Measurements from ENCODE around the gene TBC1D21.
A peak's percentile ranks its signal among the peaks of the same experiment; 100 is the strongest.

The TBC1D21 gene

GRCh38 chr15:73873456-73873855 lies at the start of gene TBC1D21:
Gene TBC1D21 (plus strand): TSS chr15:73873564. CDS start chr15:73873710, 146 bp downstream.
- no peak for DNase-seq

GRCh38 chr15:73826711-73827251 lies 46.6 kb upstream of the TBC1D21 start:
- no peak for DNase-seq

DNA sequence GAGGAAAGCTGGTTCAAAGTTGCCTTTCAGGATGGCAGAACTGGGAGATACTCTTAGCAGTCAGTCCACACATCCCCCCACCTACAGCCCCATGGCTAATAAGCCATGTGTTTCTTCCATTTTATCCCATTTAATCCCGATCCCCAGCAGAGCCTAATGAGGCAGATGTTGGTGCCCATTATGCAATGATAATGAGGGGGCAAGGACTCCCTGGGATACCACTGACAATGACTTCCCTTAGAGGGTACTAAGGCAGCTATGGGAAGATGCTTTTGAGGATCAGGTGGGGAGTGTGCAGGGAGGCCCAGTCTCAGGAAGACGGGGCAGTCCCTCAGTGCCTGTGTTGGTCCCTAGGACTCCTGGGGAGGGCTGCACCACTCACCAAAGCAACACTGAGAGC lies 43.8 kb upstream of the TBC1D21 start:
- no peak for DNase-seq

- no peak for DNase-seq
These were observed 40.7 kb upstream of the TBC1D21 start for GRCh38 chr15:73832657-73833056.

DNA sequence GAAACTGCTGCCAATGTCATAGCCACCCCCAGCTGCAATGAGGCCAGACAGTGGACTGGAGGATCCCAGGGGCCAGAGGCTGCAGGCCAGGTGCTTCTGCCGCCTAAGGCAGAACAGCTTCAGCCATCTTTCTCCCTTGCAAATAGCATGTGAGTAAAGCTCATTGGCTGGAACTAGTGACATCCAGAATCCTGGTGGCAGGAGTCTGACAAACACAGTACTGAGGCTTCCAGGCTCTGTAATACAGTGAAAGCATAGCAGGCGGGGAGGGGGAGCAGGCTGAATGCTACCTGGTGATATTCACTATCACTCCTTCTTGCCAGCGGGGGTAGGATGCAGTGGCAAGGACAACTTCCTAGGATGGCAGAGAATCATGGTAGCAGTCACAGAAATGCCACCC lies 36.5 kb upstream of the TBC1D21 start:
- DNase-seq, result no peak

GRCh38 chr15:73838831-73839426 lies 34.4 kb upstream of the TBC1D21 start:
- DNase-seq, result no peak

DNA sequence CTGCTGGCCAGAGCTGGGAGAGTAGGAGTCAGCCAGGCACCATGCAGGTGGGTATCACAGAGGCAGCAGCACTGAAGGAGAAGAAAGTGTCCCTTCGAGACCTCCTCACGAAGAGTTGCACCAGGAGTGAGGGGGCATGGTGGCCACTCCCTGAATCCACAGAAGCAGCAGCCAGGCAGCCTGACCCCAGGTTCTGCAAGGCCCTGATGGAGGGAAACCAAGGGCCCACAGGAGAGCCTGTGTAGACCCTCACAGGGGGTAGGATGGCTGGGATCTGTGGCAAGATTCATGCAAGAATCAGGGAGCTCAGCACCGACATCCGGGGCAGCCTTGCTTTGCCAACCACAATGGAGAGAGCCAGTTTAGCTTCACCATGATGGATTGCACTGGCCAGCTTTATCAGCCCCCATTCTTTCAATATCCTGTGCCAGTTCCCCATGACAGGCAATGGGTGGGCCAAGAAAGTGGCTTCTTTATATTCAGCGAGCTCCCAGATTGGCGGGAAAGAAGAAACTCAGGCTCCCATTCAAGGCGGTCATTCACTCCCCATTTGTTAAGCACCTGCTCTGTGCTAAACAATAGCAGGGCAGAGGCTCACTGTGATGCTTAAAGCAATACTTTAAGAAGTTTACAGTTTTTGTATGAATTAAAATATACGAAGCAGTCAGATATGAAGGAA lies 33.5 kb upstream of the TBC1D21 start:
- no peak for DNase-seq

GRCh38 chr15:73840771-73841170 lies 32.6 kb upstream of the TBC1D21 start:
- no peak for DNase-seq

DNA sequence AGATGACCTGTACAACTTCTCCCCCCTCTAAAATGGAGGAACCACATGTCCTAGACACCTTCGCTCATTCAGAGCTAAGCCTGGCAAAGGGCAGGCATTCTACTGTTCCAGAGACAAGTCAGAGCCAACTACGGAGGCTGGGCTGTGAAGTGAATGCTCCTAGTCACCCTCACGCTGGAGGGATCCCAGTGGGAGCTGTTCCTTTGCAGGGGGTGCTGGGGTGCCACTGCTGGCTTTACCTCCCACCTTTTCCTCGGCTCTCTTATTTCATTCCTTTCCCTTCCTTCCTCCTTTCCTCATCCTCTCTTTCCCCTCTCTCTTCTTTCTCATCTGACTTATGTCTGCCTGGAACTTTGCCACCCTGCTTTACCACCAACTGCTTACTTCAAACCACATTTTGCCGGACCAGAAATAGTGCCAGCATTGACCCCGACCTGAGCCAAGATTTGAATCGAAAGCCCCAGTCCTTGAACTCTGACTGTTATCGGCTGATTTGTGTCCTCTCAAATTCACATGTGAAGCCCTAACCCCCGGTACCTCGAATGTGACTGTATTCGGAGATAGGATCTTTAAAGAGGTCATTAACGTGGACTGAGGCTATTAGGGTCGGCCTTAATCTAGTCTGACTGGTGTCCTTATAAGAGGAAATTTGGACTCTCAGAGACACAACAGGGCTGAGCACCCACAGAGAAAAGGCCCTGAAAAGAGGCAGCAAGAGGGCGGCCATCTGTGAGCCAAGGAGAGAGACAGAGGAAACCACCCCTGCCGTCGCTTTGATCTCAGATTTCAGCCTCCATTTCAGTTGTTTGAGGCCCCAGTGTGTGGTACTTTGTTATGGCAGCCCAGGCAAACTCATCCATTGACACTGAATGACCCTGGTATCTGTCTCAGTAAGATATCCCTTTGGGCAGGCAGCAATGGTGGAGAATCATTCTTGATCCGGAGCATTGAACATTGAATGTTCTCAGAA lies 31.3 kb upstream of the TBC1D21 start:
- no peak for DNase-seq

- no peak for DNase-seq
These were observed 29.6 kb upstream of the TBC1D21 start for GRCh38 chr15:73843787-73844186.

- DNase-seq, result no peak
These were observed 29.0 kb upstream of the TBC1D21 start for GRCh38 chr15:73844356-73844755.

DNA sequence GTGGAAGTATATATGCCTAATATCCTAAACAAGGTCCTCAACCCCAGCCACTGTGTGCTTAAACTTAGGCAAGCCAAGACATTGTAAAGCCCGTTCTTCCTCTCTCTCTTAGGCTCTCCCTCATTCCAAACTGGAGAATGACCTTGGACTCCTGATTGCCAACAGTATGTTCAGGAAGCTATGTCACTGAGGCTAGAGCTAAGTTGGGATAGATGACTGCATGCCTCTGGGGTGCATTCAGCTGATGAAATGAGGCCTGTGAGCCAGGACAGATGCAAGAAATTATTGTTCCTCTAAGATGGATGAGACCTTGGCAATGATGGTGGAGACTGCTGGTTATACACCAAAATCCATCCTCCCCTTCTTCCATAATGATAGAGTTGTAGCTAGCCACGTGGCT lies 27.9 kb upstream of the TBC1D21 start:
- no peak for DNase-seq

DNA sequence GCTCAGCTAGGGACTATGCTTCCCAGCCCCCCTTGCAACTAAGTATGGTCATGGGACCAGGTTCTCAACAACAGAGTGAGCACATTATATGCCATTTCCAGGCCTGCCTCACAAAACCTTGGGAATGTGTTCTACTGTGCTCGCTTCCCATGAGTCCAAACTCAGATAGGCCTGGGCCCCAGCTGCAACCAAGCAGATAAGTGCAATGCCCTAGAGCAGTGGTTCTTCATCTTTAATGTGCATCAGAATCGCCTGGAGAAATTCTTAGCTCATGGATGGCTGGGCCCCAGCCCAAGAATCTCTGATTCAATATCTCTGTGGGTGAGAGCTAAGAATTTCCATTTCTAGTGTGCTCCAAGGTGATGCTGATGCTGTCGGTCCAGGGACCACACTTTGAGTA lies 27.5 kb upstream of the TBC1D21 start:
- DNase-seq, result no peak

- no peak for DNase-seq
These were observed 23.7 kb upstream of the TBC1D21 start for GRCh38 chr15:73849641-73850040.

DNA sequence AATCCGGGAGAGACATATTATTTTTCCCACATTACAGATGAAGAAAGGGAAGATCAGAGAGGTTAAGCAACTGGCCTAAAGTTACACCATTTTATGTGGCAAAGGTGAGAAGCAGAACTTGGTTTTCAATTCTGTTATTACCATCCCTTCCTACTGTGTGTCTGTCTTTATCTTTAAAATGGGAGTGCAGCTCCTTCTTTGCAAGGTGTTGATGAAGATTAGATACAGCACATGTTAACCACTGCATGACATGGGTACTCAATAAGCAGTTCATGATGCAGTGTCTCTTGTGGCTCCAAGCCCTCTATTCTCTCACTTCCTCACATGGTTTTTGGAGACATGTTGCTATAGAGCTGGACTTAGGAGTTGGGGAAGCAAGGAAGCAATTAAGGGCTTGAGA lies 23.1 kb upstream of the TBC1D21 start:
- DNase-seq, result no peak

DNA sequence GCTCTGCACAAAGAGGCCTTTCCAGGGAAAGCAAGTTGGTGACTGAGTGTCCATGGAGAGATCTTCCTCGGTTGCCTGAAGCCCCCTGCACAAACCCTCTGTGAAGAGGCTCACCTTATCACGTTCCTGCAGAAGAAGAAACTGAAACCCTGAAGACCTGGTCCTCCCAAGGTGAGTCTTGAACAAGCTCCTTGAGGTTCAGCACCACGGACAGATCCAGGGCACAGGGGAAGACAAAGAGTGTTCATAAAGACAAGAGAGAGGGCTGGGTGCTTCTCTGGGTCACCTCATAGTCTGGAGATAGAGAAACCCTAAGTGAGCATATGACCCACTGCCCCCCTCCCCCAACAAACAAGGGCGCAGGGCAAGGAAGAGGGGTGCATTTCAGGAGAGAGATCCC lies 21.7 kb upstream of the TBC1D21 start:
- DNase-seq, result peak; percentile 15

DNA sequence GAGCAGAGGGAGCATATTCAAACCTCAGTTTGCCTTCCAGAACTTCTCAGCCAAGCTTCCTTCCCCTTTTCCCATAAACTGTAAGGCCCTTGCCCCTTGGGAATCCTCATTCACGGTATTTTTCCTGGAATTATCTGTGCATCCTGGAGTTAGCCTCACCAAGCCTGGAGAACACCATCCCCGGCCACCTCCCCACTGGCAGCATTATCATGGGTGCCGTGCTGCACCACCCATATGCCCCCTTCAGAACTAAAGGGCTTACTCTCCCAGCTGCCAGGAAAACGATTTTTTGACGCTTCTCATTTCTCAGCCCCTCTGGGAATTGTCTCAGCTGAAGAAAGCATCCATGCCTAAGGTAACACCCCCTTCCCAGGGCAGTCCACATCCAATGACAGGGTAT lies 20.9 kb upstream of the TBC1D21 start:
- no peak for DNase-seq

GRCh38 chr15:73854265-73854664 lies 19.1 kb upstream of the TBC1D21 start:
- no peak for DNase-seq

- DNase-seq, result no peak
These were observed 16.7 kb upstream of the TBC1D21 start for GRCh38 chr15:73856458-73857192.

DNA sequence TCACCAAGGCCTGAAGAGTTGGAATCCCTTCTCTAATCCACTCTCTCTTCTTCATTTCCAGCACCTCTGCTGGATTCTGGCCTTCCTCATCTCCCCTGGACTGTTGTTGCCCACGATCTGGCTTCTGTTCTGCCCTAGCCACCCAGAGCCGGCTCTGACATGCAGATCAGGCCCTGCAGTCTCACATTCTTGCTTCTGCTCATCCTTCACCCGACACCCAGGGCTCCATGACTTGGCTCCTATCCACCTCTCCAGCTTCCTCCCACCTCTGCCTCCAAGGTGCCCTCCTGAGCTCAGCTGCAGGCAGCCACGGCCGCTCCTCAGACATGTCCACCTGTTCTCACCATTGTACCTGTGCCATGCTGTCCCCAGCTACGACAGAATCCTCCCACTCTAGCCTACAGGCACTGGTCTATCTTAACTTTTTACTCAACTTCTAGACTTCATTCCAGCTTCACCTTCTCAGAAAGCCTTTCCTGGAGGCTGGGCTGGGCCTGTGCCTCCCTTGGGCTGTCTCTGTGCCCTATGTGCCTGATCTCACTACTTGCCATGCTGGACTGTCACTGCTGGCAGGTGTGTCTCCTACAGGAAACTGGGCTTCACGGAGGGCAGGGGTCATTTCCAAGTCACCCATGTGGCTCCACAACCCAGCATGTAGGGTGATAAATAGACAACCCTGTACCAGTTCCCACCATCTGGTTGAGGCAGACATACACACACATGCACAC lies 16.0 kb upstream of the TBC1D21 start:
- DNase-seq, result no peak

- DNase-seq, result no peak
These were observed 15.3 kb upstream of the TBC1D21 start for GRCh38 chr15:73858062-73858461.

DNA sequence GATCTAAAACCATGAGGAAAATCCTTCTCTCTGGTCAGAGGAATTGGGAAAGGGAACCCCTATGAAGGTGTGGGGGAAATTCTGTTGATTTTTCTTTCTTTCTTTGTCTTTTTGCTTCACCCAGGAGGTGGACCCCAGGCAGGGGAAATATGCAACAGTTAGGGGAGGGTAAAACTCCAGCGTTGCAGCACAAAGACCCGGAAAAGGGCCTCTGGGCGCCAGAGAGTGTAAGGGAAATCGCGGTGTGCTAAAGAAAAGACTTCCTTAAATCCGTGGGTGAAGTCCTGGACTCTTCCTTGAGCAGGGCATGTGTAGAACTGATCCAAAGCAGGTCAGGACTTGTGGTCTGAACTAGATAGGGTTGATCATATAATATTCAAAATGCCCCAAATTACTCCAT lies 11.1 kb upstream of the TBC1D21 start:
- DNase-seq, result no peak
